ENCODE data around the gene ARL17A.
"Not testable (repeated sequence)": the region's sequence is repeated elsewhere in the genome, so short reads cannot be mapped to it uniquely, and the experiment has no call there.

The ARL17A gene

GRCh38 chr17:46534716-46535115 is 44.8 kb downstream of the ARL17A start:
- not testable (repeated sequence) for DNase-seq

GRCh38 chr17:46512168-46512567 is 67.3 kb downstream of the ARL17A start, which contains the start of gene LRRC37A2:
TSS of gene LRRC37A2 (plus strand) at chr17:46512468. CDS start at chr17:46512713, 245 bp downstream.
- not testable (repeated sequence) for DNase-seq

GRCh38 chr17:46505896-46506295 is 73.6 kb downstream of the ARL17A start:
- DNase-seq: not testable (repeated sequence)

- not testable (repeated sequence) for DNase-seq
Observed at GRCh38 chr17:46499437-46500139, 79.9 kb downstream of the ARL17A start.

- DNase-seq: not testable (repeated sequence)
Observed at GRCh38 chr17:46492021-46492420, 87.5 kb downstream of the ARL17A start.

GRCh38 chr17:46481310-46481709 is 98.2 kb downstream of the ARL17A start:
- not testable (repeated sequence) for DNase-seq

- DNase-seq: not testable (repeated sequence)
Observed at GRCh38 chr17:46478823-46479222, 100.7 kb downstream of the ARL17A start.

GRCh38 chr17:46475583-46475982 is 103.9 kb downstream of the ARL17A start:
- DNase-seq: not testable (repeated sequence)

GRCh38 chr17:46474489-46474888 is 105.0 kb downstream of the ARL17A start:
- not testable (repeated sequence) for DNase-seq

GRCh38 chr17:46467618-46468017 is 111.9 kb downstream of the ARL17A start:
- DNase-seq: not testable (repeated sequence)
